HT-29 (cell line): Measurements from ENCODE around the gene CACNA1C. TPM values are rescaled to one million over a fixed set of nuclear protein-coding genes. Genes with fewer than 3 reads are reported as not detected.

Source experiments
- DNase-seq: peaks from one replicate; pipeline ENCODE4 v3.0.0-alpha.2; 2015; ENCODE audit warnings: low spot score
- total RNA-seq: library from RNA; depleted of rRNA; stranded (reverse); fragments of >200 nt; shearing (Covaris generic); gene quantifications from 2 replicates; pipeline ENCODE4 v1.2.3, GENCODE V29; 2014

The CACNA1C gene
- total RNA-seq, 1 experiment from 2014 or later, result under 0.01 TPM

DNA sequence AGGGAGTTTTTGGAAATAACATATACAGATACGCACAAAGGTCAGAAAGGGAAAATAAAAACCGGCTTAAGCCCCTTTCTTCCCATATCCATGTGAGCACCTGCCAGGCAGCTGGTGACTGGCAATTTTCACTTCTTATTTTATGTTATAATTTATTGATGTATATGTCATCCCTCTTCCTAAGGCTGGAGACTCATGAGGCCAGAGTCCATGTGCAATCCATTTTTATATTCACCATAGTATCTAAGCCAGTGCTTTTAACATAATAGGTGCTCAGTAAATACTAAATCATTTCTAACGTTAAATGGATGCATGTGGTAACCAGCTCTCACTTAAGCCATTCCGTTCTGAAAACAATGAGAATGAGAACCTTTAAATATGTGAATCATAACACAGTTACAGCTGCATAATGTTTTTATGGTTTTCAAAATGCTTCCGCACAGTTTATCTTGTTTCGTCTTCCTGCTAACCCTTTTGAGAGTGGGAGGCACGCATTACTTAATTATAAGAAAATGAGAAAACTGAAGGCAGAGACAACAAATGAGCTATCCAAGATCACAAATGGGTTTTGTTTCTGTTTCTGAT lies 178.3 kb downstream of the CACNA1C start:
- DNase-seq, result no peak

DNA sequence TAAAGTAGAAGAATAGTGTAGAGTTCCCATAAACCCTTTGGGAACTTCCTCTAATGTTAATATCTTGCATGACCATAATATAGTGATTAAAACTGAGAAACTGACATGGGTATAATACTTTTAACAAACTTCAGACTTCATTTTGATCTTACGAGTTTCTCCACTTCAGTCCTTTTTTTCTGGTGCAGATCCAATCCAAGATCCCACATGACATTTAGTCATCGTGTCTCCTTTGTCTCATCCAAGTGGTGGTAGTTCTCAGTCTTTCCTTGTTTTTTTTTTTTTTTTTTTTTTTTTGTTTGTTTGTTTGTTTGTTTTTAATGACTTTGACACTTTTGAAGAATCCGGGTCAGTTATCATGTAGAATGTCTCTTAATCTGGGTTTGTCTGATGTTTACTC lies 179.2 kb downstream of the CACNA1C start:
- no peak for DNase-seq

GRCh38 chr12:2233034-2233433 lies 180.2 kb downstream of the CACNA1C start:
- DNase-seq, result no peak

GRCh38 chr12:2234091-2234490 lies 181.3 kb downstream of the CACNA1C start:
- no peak for DNase-seq

- DNase-seq, result no peak
Observed at GRCh38 chr12:2234646-2235350, 182.0 kb downstream of the CACNA1C start.

GRCh38 chr12:2236506-2237294 lies 183.9 kb downstream of the CACNA1C start:
- DNase-seq, result no peak

DNA sequence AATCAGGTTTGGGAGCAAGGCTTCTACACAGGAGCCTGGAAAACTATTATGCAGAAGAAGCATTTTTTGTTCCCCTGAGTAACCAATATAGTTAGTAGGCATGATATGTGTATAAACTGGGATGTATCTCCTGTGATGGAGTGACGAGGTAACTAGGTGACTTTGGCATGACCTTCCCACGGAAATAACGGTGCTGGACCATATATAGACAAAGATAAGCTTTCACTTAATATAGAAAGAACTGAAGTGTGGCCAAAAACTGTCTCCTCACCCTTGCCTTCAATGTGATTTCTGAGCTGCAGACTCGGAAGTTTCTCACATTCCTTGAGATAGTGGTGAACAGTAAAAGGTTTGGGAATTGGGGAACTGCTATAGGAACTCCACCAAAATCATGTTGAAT lies 185.3 kb downstream of the CACNA1C start:
- DNase-seq, result no peak

DNA sequence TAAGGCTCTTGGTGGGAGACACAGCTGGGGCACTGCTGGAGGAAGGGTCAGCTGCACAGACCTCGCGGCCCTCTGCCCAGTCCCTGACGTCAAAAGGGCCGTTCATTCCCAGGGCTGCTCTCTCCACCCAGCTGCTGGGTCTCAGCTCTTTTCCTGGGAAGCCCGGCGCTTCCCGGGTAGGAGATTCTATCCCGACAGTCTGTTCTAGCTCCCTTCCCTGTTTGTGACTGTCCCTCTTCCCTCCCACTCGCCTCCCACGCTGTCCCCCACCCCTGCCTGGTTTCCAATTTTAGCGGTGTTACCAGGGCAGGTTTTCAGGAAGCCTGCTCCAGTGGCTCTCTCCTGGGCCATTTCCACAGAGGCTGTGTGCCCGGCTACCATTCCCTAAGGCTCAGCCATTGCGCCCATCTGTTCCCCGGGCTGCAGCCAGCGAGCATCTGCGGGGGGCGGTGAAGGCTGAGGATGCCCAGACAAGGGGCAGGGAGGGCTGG lies 186.6 kb downstream of the CACNA1C start:
- no peak for DNase-seq

- no peak for DNase-seq
Observed at GRCh38 chr12:2240390-2240789, 187.6 kb downstream of the CACNA1C start.

DNA sequence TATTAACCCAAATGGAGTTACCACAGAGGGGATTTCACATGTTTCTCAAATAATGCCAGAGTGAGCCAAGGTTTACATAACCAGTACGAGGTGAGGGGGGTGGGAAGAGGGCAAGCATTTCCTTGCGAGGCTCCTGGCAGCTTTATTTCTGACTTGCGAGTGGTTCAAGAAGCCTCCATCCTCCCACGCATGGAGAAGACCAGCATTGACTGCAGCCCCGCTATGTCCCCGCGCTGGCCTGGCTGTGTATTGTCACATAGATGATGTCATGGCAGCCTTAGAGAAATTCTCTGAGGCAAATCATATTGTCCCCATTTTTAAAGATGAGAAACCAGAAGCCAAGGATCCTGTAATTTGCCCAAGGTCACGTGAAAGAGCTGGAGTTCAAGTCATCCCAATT lies 188.2 kb downstream of the CACNA1C start:
- DNase-seq, result no peak

DNA sequence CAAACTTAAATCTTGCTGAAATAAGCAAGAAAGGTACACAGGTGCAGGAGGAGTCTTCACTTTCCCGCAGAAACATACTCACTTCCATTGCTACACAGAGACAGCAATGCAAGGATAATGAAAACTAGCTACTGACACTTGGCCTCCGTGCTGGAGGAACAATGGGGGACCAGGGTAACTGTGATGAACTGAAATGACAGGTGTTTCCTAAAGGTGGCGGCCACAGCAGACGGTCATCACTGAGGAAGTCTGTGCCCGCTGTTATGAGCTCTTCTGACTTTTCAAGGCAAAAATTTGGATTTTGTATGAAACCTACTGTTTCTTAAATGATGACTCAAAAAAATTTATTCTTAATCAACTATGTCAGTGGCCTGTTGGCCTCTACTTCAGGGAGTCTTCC lies 189.4 kb downstream of the CACNA1C start:
- DNase-seq, result no peak

GRCh38 chr12:2242816-2243215 lies 190.0 kb downstream of the CACNA1C start:
- no peak for DNase-seq

GRCh38 chr12:2243275-2243674 lies 190.5 kb downstream of the CACNA1C start:
- no peak for DNase-seq

- no peak for DNase-seq
Observed at GRCh38 chr12:2244013-2244861, 191.4 kb downstream of the CACNA1C start.

GRCh38 chr12:2246358-2246757 lies 193.6 kb downstream of the CACNA1C start:
- no peak for DNase-seq

GRCh38 chr12:2247120-2247519 lies 194.3 kb downstream of the CACNA1C start:
- DNase-seq, result no peak

- DNase-seq, result no peak
Observed at GRCh38 chr12:2247596-2247995, 194.8 kb downstream of the CACNA1C start.

GRCh38 chr12:2248087-2248900 lies 195.5 kb downstream of the CACNA1C start:
- DNase-seq, result peak; percentile 1

DNA sequence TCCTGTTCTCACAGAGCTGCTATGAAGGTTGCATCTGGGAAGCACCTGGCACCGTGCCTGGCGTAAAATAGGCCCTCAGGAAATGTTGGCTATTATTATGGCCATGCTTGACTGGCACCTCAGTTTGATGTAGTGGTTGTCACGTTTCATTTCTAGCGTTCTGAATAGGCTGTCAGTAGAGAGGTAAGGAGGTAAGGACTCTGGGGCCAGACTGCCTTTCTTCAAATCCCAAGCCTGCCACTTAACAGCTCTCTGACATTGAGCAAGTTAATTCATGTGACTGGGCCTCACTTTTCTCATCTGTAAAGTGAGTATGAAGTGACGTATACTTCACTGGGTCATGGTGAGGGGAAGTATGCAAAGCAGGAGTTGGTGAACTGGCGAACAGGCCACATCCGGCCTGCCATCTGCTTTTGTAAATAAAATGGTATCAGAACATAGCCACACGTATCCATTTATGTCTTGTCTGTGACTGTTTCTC lies 196.2 kb downstream of the CACNA1C start:
- DNase-seq, result no peak

DNA sequence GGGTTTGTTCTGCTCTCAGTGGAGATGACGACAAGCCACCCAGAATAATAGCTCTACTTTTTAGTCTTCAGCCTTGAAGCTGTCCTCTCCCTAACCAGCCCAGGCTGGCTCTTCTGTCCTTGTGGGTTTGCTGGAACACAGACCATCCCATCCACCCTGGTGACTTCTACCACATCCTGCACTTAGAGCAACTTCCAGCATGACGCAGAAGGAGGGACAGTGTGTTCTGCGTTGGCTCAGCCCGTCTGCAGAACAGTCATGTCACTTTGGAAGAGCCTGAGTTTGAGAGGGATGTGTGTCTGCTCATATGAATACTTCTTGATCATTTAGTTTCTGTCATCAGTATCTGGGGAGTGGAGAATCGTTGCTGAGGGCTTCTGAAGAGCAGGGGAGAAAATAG lies 198.0 kb downstream of the CACNA1C start:
- no peak for DNase-seq
